Chondrocyte (in vitro differentiated cells): ENCODE results near the gene ATXN7L1. TPM values are rescaled to one million over a fixed set of nuclear protein-coding genes. Genes with fewer than 3 reads are reported as not detected.

ENCODE experiments used
- DNase-seq: peaks from one replicate; pipeline ENCODE4 v3.0.0; 2021; ENCODE audit warnings: mixed read lengths, low spot score
- H3K27ac Mint-ChIP-seq: one replicate; pipeline ENCODE4 v1.8.0; 2021; ENCODE audit warnings: mild to moderate bottlenecking, moderate library complexity, mixed read lengths; ENCODE audit not compliant: unreplicated experiment
- H3K27me3 Mint-ChIP-seq: 2 replicates; pipeline ENCODE4 v1.8.0; 2021; ENCODE audit warnings: low read depth, mixed read lengths
- H3K36me3 Mint-ChIP-seq: 2 replicates; pipeline ENCODE4 v1.8.0; 2021; ENCODE audit warnings: low read depth, mixed read lengths
- H3K4me1 Mint-ChIP-seq: 2 replicates; pipeline ENCODE4 v1.8.0; 2021; ENCODE audit warnings: low read depth, mild to moderate bottlenecking, mixed read lengths
- H3K4me3 Mint-ChIP-seq: one replicate; pipeline ENCODE4 v1.8.0; 2021; ENCODE audit warnings: mild to moderate bottlenecking, moderate library complexity, mixed read lengths; ENCODE audit not compliant: unreplicated experiment
- H3K9me3 Mint-ChIP-seq: 2 replicates; pipeline ENCODE4 v1.8.0; 2021; ENCODE audit warnings: low read depth, mixed read lengths
- CTCF ChIP-seq: fragments of 200-600 bp; sonication (generic); IDR thresholded peaks from 2 replicates; pipeline ENCODE4 v1.5.0; 2021; ENCODE audit warnings: antibody characterized with exemption, mild to moderate bottlenecking, moderate library complexity
- total RNA-seq: library from RNA; stranded (reverse); gene quantifications from 3 replicates; pipeline ENCODE4 v1.2.1, GENCODE V29; 2021

The ATXN7L1 gene
- total RNA-seq, 1 donor from 2014 or later: 6.4 TPM

GRCh38 chr7:105831302-105831620 is 45.1 kb downstream of the ATXN7L1 start:
- Mint-ChIP-seq H3K36me3 (peaks cover 3% of the 10 kb centered on the region), H3K27me3 (no peaks in the 10 kb centered on the region), H3K4me1 (peaks cover 37% of the 10 kb centered on the region), H3K9me3 (no peaks in the 10 kb centered on the region), H3K27ac (no peak overlapping the region), H3K4me3 (no peak overlapping the region)
- no peak for DNase-seq
- TF ChIP-seq CTCF: no peak

- no peaks in the 10 kb centered on the region for H3K9me3 Mint-ChIP-seq
- no peaks in the 10 kb centered on the region for H3K27me3 Mint-ChIP-seq
- DNase-seq: no peak
- TF ChIP-seq CTCF: no peak
- no peak overlapping the region for H3K4me3 Mint-ChIP-seq
- H3K4me1 Mint-ChIP-seq: peaks cover 43% of the 10 kb centered on the region
- peak overlapping the region; percentile 1 for H3K27ac Mint-ChIP-seq
- H3K36me3 Mint-ChIP-seq: peaks cover 3% of the 10 kb centered on the region
These were observed 45.7 kb downstream of the ATXN7L1 start for GRCh38 chr7:105830405-105831301.

GRCh38 chr7:105829681-105830322 is 46.6 kb downstream of the ATXN7L1 start:
- no peak overlapping the region for H3K27ac Mint-ChIP-seq
- peaks cover 46% of the 10 kb centered on the region for H3K4me1 Mint-ChIP-seq
- no peak for TF ChIP-seq CTCF
- peaks cover 3% of the 10 kb centered on the region for H3K36me3 Mint-ChIP-seq
- H3K9me3 Mint-ChIP-seq: no peaks in the 10 kb centered on the region
- DNase-seq: no peak
- no peak overlapping the region for H3K4me3 Mint-ChIP-seq
- H3K27me3 Mint-ChIP-seq: no peaks in the 10 kb centered on the region

- H3K4me1 Mint-ChIP-seq: peaks cover 46% of the 10 kb centered on the region
- no peaks in the 10 kb centered on the region for H3K36me3 Mint-ChIP-seq
- peaks cover 4% of the 10 kb centered on the region for H3K9me3 Mint-ChIP-seq
- no peak for TF ChIP-seq CTCF
- H3K4me3 Mint-ChIP-seq: no peak overlapping the region
- H3K27ac Mint-ChIP-seq: no peak overlapping the region
- H3K27me3 Mint-ChIP-seq: no peaks in the 10 kb centered on the region
- DNase-seq: no peak
These were observed 48.3 kb downstream of the ATXN7L1 start for GRCh38 chr7:105828141-105828540.

GRCh38 chr7:105827151-105827875 is 49.1 kb downstream of the ATXN7L1 start:
- Mint-ChIP-seq H3K4me1 (peaks cover 46% of the 10 kb centered on the region), H3K4me3 (no peak overlapping the region), H3K27me3 (no peaks in the 10 kb centered on the region), H3K9me3 (peaks cover 4% of the 10 kb centered on the region), H3K27ac (no peak overlapping the region), H3K36me3 (no peaks in the 10 kb centered on the region)
- TF ChIP-seq CTCF: no peak
- no peak for DNase-seq
